Adrenal gland (tissue), 5 donors: ENCODE measurements around the gene SMC1B.

ENCODE experiments used
- CTCF ChIP-seq, 6 experiments: fragments of 450-650 bp in 4 of 6; fragments of 200-600 bp in 2 of 6; sonication (generic) in 1 of 6; IDR thresholded peaks; 1 replicate in 5 of 6; 2 replicates in 1 of 6; pipeline versions ENCODE4 v1.5.1 to v1.8.0; 2016 to 2021; ENCODE audit warnings: antibody characterized with exemption in 6 of 6, mild to moderate bottlenecking in 2 of 6, moderate library complexity in 1 of 6
- POLR2A ChIP-seq, 2 donors: fragments of 450-650 bp; IDR thresholded peaks; one replicate each; pipeline ENCODE4 v1.6.1; 2017; ENCODE audit warnings: antibody characterized with exemption in 2 of 2, mild to moderate bottlenecking in 2 of 2, moderate library complexity in 1 of 2
- donor health status: DM: no; HTN: no; CAD: no.

GRCh38 chr22:45295492-45295891 lies 117.9 kb downstream of the SMC1B start:
- no peak for TF ChIP-seq POLR2A (IDR thresholded peaks at IDR 0.05)
- no peak for TF ChIP-seq CTCF (IDR thresholded peaks at IDR 0.05)
